ENCODE results near the gene ENTPD8. TPM values are rescaled to one million over a fixed set of nuclear protein-coding genes. Genes with fewer than 3 reads are reported as not detected.

Gene ENTPD8
- total RNA-seq, 6 donors from 2014 or later, result 0.15 to 0.17 TPM; not detected in 4

- Histone ChIP-seq H3K9me3 (no peaks in the 10 kb centered on the region), H3K27me3 (no peaks in the 10 kb centered on the region), H3K36me3 (no peaks in the 10 kb centered on the region), H3K4me1 (peaks cover 9 to 33% (median 22%) of the 10 kb centered on the region in 4 donors), H3K27ac (peak within 1 kb of the TSS; percentile 74 to 91 (median 84)), H3K4me3 (peak within 1 kb of the TSS; percentile 82 to 100 (median 94))
- TF ChIP-seq CTCF (IDR thresholded peaks at IDR 0.05), result peak; percentile 83 to 98 (median 96)
- peak; percentile 44 to 70 for TF ChIP-seq POLR2AphosphoS5 (IDR thresholded peaks at IDR 0.05)
- peak in 1 of 4 donors; percentile 71 for TF ChIP-seq POLR2A (IDR thresholded peaks at IDR 0.05)
- no peak for TF ChIP-seq EP300 (IDR thresholded peaks at IDR 0.05)
- DNase-seq (peak; percentile 95 to 99), ATAC-seq (ENCODE audit: low FRiP score in 2 of 2) (peak; percentile 97)
- WGBS, 2 donors, result 0% methylated on average over 24 of the region's 113 CpGs; no CpG with 5 or more reads in 1 of the 2 donors
Measured at GRCh38 chr9:137422604-137423513, 18.3 kb downstream of the ENTPD8 start, which contains the start of the genes EXD3 and NOXA1. EXD3 (minus strand) TSS chr9:137423162; CDS start chr9:137395357, 27,805 bp downstream. NOXA1 (plus strand) TSS chr9:137423393; CDS start chr9:137423530, 137 bp downstream.

GRCh38 chr9:137421838-137422603, 19.1 kb downstream of the ENTPD8 start:
- Histone ChIP-seq H3K9me3 (no peaks in the 10 kb centered on the region), H3K27me3 (no peaks in the 10 kb centered on the region), H3K4me3 (peak overlapping the region; percentile 82 to 100 (median 94)), H3K36me3 (no peaks in the 10 kb centered on the region), H3K4me1 (peaks cover 9 to 42% (median 22%) of the 10 kb centered on the region in 4 donors), H3K27ac (peak overlapping the region; percentile 74 to 91 (median 82))
- no peak for DNase-seq
- WGBS, 2 donors, result 4 to 5% methylated on average over 11 of the region's 11 CpGs
- no peak for ATAC-seq (ENCODE audit: low FRiP score in 2 of 2)
- TF ChIP-seq POLR2A (IDR thresholded peaks at IDR 0.05) (no peak), EP300 (IDR thresholded peaks at IDR 0.05) (no peak), POLR2AphosphoS5 (IDR thresholded peaks at IDR 0.05) (no peak), CTCF (IDR thresholded peaks at IDR 0.05) (no peak)

- ATAC-seq (ENCODE audit: low FRiP score in 2 of 2) (peak in 1 of 2 donors; percentile 61), DNase-seq (peak in 1 of 2 donors; percentile 86)
- Histone ChIP-seq H3K4me1 (peaks cover 10 to 30% (median 12%) of the 10 kb centered on the region in 4 donors), H3K27ac (peak overlapping the region in 2 of 4 donors; percentile 20 to 43), H3K27me3 (no peaks in the 10 kb centered on the region), H3K4me3 (peak overlapping the region in 3 of 4 donors; percentile 34 to 41 (median 40)), H3K36me3 (no peaks in the 10 kb centered on the region), H3K9me3 (no peaks in the 10 kb centered on the region)
- WGBS, 2 donors, result 54 to 80% methylated on average over 68 to 77 of the region's 99 CpGs
- TF ChIP-seq POLR2AphosphoS5 (IDR thresholded peaks at IDR 0.05) (peak in 1 of 2 donors; percentile 23), EP300 (IDR thresholded peaks at IDR 0.05) (no peak)
Measured at GRCh38 chr9:137417161-137418021, 23.8 kb downstream of the ENTPD8 start.

GRCh38 chr9:137416563-137417151, 24.5 kb downstream of the ENTPD8 start:
- Histone ChIP-seq H3K27ac (peak overlapping the region in 2 of 4 donors; percentile 20 to 43), H3K4me1 (peaks cover 12 to 30% (median 13%) of the 10 kb centered on the region in 4 donors), H3K4me3 (peak overlapping the region in 2 of 4 donors; percentile 40 to 41), H3K36me3 (no peaks in the 10 kb centered on the region), H3K27me3 (no peaks in the 10 kb centered on the region), H3K9me3 (no peaks in the 10 kb centered on the region)
- DNase-seq (peak in 1 of 2 donors; percentile 76), ATAC-seq (ENCODE audit: low FRiP score in 2 of 2) (peak in 1 of 2 donors; percentile 10)
- 84 to 97% methylated on average over 17 to 34 of the region's 45 CpGs for WGBS, 2 donors
- TF ChIP-seq CTCF (IDR thresholded peaks at IDR 0.05) (no peak), EP300 (IDR thresholded peaks at IDR 0.05) (no peak), POLR2AphosphoS5 (IDR thresholded peaks at IDR 0.05) (no peak), POLR2A (IDR thresholded peaks at IDR 0.05) (no peak)
